Ovary (tissue), 9 donors: ENCODE data around the gene CD247. TPM values are rescaled to one million over a fixed set of nuclear protein-coding genes. Genes with fewer than 3 reads are reported as not detected.

ENCODE experiments used
- DNase-seq, 5 donors: peaks; one replicate each; pipeline ENCODE4 v3.0.0-alpha.2; 2019 to 2020
- H3K27ac ChIP-seq, 2 donors: fragments of 200-600 bp; one replicate each; pipeline versions ENCODE4 v1.5.1 to v1.8.0; 2019 to 2022
- H3K27me3 ChIP-seq: fragments of 200-600 bp; one replicate; pipeline ENCODE4 v1.8.0; 2022
- H3K36me3 ChIP-seq: fragments of 200-600 bp; sonication (generic); one replicate; pipeline ENCODE4 v1.5.1; 2019
- H3K4me1 ChIP-seq: one replicate; pipeline ENCODE4 v1.8.1; 2013; ENCODE audit warnings: mild to moderate bottlenecking, moderate library complexity; ENCODE audit not compliant: insufficient read depth
- H3K4me3 ChIP-seq: fragments of 200-600 bp; sonication (generic); one replicate; pipeline ENCODE4 v1.5.1; 2017
- H3K9me3 ChIP-seq, 2 donors: fragments of 200-600 bp in 1 of 2; sonication (generic) in 1 of 2; one replicate each; pipeline versions ENCODE4 v1.5.1 to v1.8.1; 2013 to 2019; ENCODE audit warnings: mild to moderate bottlenecking in 1 of 2, moderate library complexity in 1 of 2
- EP300 ChIP-seq: sonication (generic); formaldehyde crosslinking; IDR thresholded peaks from one replicate; pipeline ENCODE4 v1.6.1; 2017; ENCODE audit warnings: antibody characterized with exemption
- POLR2A ChIP-seq: fragments of 450-650 bp; IDR thresholded peaks from one replicate; pipeline ENCODE4 v1.6.1; 2017; ENCODE audit warnings: antibody characterized with exemption, mild to moderate bottlenecking, moderate library complexity
- WGBS, 3 donors: extraction: QIAGEN DNeasy Blood & Tissue Kit in 1 of 3; methylation state at CpG; one replicate each; pipeline versions ENCODE4 v1.1.5 to v1.1.7; 2013 to 2017; 5-methylcytosine and 5-hydroxymethylcytosine counted together
- intact Hi-C, 4 donors: fragments of 100-400 bp; cut with DNase I; formaldehyde crosslinking; loops; one replicate each; pipeline versions ENCODE4 v1.11.0 to v1.15.1; 2022 to 2023
- polyA plus RNA-seq, 2 donors: library from polyadenylated mRNA; stranded (reverse); fragments of 200-250 nt in 1 of 2; fragments of 350-450 nt in 1 of 2; fragmentation: Illumina TruSeq in 1 of 2; extraction: RNeasy Lipid Tissue Mini Kit (QIAGEN cat#74804) in 1 of 2; gene quantifications; one replicate each; pipeline ENCODE4 v1.2.3, GENCODE V29; 2013 to 2014
- total RNA-seq, 7 donors: library from RNA; depleted of rRNA in 2 of 7; stranded (reverse); fragments of >200 nt in 2 of 7; fragmentation: NEBNext Ultra II Directional in 3 of 7; extraction: Animal tissue kit (Norgen Biotek cat#: 25700) in 3 of 7; gene quantifications; one replicate each; pipeline versions ENCODE4 v1.1.0 to v1.2.4, GENCODE V29; 2016 to 2023
- TF ChIP-seq, protein P1 (sequence below), 3 donors: fragments of 450-650 bp in 2 of 3; fragments of 200-600 bp in 1 of 3; IDR thresholded peaks; one replicate each; pipeline versions ENCODE4 v1.5.1 to v1.8.0; 2016 to 2022; ENCODE audit warnings: antibody characterized with exemption in 3 of 3, mild to moderate bottlenecking in 1 of 3
- donor health status: DM: no; HTN: no; CAD: no; lungs with moderate emphysema.
- donor health status: DM: no; HTN: no; CAD: no.
- donor health status: Bipolar disorder and iron deficiency.
- donor health status: DM: yes; HTN: yes; CAD: no.
- donor health status: DM: no; HTN: no; CAD: no.
- donor health status: DM: yes; HTN: yes; CAD: no.

CD247 gene
- total and polyA plus RNA-seq, 9 donors: 0.32 to 3.3 (median 0.47) TPM

- no peak for DNase-seq
- H3K36me3 ChIP-seq: no peaks in the 10 kb centered on the region
- H3K27me3 ChIP-seq: no peaks in the 10 kb centered on the region
- no peak overlapping the region for H3K4me3 ChIP-seq
- no peaks in the 10 kb centered on the region for H3K9me3 ChIP-seq
- H3K27ac ChIP-seq: no peak overlapping the region
- intact Hi-C loops: no loop called here
- TF ChIP-seq EP300: no peak
- TF ChIP-seq, protein P1, sequence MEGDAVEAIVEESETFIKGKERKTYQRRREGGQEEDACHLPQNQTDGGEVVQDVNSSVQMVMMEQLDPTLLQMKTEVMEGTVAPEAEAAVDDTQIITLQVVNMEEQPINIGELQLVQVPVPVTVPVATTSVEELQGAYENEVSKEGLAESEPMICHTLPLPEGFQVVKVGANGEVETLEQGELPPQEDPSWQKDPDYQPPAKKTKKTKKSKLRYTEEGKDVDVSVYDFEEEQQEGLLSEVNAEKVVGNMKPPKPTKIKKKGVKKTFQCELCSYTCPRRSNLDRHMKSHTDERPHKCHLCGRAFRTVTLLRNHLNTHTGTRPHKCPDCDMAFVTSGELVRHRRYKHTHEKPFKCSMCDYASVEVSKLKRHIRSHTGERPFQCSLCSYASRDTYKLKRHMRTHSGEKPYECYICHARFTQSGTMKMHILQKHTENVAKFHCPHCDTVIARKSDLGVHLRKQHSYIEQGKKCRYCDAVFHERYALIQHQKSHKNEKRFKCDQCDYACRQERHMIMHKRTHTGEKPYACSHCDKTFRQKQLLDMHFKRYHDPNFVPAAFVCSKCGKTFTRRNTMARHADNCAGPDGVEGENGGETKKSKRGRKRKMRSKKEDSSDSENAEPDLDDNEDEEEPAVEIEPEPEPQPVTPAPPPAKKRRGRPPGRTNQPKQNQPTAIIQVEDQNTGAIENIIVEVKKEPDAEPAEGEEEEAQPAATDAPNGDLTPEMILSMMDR (IDR thresholded peaks at IDR 0.05): no peak
- TF ChIP-seq POLR2A: no peak
- 91 to 95% (median 94%) methylated on average over 4 of the region's 4 CpGs for WGBS, 3 donors
- no peaks in the 10 kb centered on the region for H3K4me1 ChIP-seq
These were observed 7.4 kb downstream of the CD247 start for GRCh38 chr1:167510881-167511280.

DNA sequence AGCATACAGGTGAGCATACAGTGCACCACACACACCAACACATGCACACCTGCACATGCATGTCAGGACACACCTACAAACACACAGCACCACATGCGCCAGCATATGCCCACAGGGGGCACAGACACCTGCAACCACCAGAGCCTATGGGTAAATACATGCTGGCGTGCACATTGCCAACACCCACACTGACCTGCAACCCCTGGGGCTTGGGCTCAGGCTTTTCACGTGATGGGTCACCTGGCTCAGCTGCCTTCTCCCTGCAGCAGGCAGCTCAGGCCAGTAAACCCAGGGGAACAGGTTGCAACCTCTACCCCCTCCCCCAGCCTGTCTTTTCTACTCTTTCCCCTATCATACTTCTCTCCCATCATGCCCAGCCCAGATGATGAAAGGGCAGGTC, 8.1 kb downstream of the CD247 start:
- TF ChIP-seq, protein P1 (IDR thresholded peaks at IDR 0.05): no peak
- TF ChIP-seq POLR2A (no peak), EP300 (no peak)
- intact Hi-C loops: no loop called here

GRCh38 chr1:167509587-167509986, 8.7 kb downstream of the CD247 start:
- H3K27me3 ChIP-seq: no peaks in the 10 kb centered on the region
- DNase-seq: no peak
- no peaks in the 10 kb centered on the region for H3K36me3 ChIP-seq
- 79 to 82% (median 80%) methylated on average over 8 of the region's 8 CpGs for WGBS, 3 donors
- H3K27ac ChIP-seq: no peak overlapping the region
- no peak overlapping the region for H3K4me3 ChIP-seq
- H3K4me1 ChIP-seq: no peaks in the 10 kb centered on the region
- intact Hi-C loops: no loop called here
- no peaks in the 10 kb centered on the region for H3K9me3 ChIP-seq
- no peak for TF ChIP-seq EP300
- TF ChIP-seq POLR2A: no peak
- TF ChIP-seq, protein P1 (IDR thresholded peaks at IDR 0.05): no peak

More for the DNA sequence above, 8.1 kb downstream of the CD247 start:
- H3K4me1 ChIP-seq: no peaks in the 10 kb centered on the region
- H3K27me3 ChIP-seq: no peaks in the 10 kb centered on the region
- H3K9me3 ChIP-seq: no peaks in the 10 kb centered on the region
- 85 to 91% (median 88%) methylated on average over 3 of the region's 3 CpGs for WGBS, 3 donors
- H3K36me3 ChIP-seq: no peaks in the 10 kb centered on the region
- H3K4me3 ChIP-seq: no peak overlapping the region
- H3K27ac ChIP-seq: no peak overlapping the region
- no peak for DNase-seq

- H3K36me3 ChIP-seq: no peaks in the 10 kb centered on the region
- WGBS, 3 donors: 83 to 89% (median 84%) methylated on average over 3 of the region's 3 CpGs
- no peaks in the 10 kb centered on the region for H3K4me1 ChIP-seq
- DNase-seq: no peak
- H3K27ac ChIP-seq: no peak overlapping the region
- intact Hi-C loops: no loop called here
- no peaks in the 10 kb centered on the region for H3K9me3 ChIP-seq
- TF ChIP-seq, protein P1 (IDR thresholded peaks at IDR 0.05): no peak
- TF ChIP-seq POLR2A (no peak), EP300 (no peak)
- H3K4me3 ChIP-seq: no peak overlapping the region
- H3K27me3 ChIP-seq: no peaks in the 10 kb centered on the region
These were observed 10.6 kb downstream of the CD247 start for GRCh38 chr1:167507719-167508118.

GRCh38 chr1:167504467-167504827, 13.9 kb downstream of the CD247 start:
- no peak for TF ChIP-seq EP300
- no peak for TF ChIP-seq POLR2A
- TF ChIP-seq, protein P1 (IDR thresholded peaks at IDR 0.05): no peak
- intact Hi-C loops: no loop called here
- Histone ChIP-seq H3K27me3 (no peaks in the 10 kb centered on the region), H3K36me3 (no peaks in the 10 kb centered on the region), H3K9me3 (no peaks in the 10 kb centered on the region), H3K4me1 (no peaks in the 10 kb centered on the region), H3K27ac (no peak overlapping the region), H3K4me3 (no peak overlapping the region)
- 66 to 80% (median 77%) methylated on average over 3 of the region's 3 CpGs for WGBS, 3 donors
- no peak for DNase-seq
